Activated CD4-positive, alpha-beta T cell treated with anti-CD3 and anti-CD28 coated beads for 48 hours (primary cell): ENCODE data around the gene UGT1A5.
"Not testable (repeated sequence)": the region's sequence is repeated elsewhere in the genome, so short reads cannot be mapped to it uniquely, and the experiment has no call there.

Experiments used
- DNase-seq: peaks from one replicate; pipeline ENCODE4 v3.0.0-alpha.2; 2020

Gene UGT1A5

GRCh38 chr2:233698740-233699139 lies 14.0 kb upstream of the UGT1A5 start:
- no peak for DNase-seq

DNA sequence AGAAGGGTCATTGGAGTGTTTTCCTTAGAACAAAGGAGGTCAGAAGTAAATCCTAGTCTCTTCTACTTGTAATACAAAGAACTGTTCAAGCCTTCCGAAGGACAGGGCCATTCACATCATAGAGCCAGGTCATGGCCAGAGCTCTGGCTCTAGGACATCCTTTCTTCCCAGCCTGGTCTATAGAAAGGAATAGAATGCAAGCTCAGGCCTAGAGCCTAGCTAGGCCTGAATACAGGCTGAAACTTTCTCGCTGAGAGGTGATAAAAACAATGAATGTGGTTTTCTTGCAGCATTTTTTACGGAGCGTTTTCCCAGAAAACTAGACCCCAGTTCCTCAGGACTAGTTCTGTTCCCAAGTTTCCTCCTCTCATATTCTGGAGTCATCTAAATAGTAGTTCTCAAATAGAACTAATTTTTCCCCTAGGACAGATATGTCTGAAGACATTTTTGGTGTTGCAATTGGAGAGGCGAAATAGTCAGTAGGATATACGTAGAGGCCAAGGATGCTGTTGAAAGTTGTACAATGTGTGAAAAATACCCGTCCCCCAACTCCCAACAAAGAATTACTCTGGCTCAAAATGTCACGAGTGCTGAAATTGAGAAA lies 13.2 kb upstream of the UGT1A5 start:
- DNase-seq: no peak

- DNase-seq: no peak
Measured at GRCh38 chr2:233700028-233700635, 12.6 kb upstream of the UGT1A5 start.

DNA sequence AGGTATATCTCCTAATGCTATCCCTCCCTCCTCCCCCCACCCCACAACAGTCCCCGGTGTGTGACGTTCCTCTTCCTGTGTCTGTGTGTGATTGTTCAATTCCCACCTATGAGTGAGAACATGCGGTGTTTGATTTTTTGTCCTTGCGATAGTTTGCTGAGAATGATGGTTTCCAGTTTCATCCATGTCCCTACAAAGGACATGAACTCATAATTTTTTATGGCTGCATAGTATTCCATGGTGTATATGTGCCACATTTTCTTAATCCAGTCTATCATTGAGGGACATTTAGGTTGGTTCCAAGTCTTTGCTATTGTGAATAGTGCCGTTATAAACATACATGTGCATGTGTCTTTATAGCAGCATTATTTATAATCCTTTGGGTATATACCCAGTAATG lies 11.9 kb upstream of the UGT1A5 start:
- DNase-seq: not testable (repeated sequence)

DNA sequence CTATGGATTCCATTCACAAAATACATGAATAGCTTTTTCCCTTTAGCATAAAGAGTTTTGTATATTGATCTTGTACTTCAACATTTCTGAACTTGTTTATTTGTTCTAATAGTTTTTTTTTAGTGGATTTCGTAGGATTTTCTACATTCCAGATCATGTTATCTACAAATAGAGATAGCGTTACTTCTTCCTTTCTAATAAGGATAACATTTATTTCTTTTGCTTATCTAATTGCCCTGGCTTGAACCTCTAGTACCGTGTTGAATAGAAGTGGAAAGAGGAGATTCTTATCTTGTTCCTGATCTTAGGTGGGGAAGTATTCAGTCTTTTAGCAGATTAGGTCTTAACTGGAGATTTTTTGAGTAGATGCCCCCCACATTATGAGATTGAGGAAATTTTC lies 10.5 kb upstream of the UGT1A5 start:
- DNase-seq: no peak

DNA sequence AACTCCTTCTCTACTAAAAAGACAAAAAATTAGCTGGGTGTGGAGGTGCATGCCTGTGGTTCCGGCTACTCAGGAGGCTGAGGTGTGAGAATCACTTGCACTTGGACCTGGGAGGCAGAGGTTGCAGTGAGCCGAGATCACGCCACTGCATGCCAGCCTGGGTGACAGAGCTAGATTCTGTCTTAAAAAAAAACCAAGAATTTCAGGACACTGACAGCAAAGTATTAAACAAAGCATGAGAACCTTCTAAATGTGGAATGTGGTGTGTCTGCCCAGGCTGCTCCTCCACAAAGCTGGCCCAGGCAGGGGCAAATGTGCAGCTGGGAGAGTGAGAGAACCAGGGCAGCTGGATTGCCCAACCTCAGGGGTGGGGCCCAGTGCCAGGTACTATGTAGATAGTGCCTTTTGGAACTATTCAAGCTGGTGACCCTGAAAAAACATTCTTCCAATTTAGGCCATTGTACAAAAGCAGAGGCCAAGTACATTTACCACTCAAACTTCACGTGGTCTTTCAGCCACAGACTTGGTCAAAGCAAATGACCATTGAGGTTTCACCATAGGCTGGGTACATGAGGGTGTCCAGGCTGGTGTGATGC lies 6.7 kb upstream of the UGT1A5 start:
- DNase-seq: no peak

DNA sequence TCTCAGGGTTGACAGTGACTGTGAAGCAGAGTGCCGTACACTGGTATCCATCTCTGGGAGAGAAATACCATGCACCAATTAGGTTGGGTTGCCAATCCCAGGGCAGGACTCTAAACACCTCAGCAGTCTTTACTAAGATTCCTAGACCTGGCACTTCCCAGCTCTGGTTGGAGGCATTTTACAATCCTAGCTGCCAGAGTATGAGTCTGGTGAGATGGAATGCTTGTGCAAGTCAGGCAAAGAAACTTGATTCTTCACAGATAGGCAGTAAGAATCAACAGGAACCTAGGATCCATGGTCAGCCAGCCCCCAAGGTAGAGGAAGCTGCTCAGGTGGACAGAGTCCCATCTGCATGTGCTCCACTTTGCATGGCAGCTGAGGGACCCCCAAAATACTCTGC lies 6.0 kb upstream of the UGT1A5 start:
- DNase-seq: no peak

DNA sequence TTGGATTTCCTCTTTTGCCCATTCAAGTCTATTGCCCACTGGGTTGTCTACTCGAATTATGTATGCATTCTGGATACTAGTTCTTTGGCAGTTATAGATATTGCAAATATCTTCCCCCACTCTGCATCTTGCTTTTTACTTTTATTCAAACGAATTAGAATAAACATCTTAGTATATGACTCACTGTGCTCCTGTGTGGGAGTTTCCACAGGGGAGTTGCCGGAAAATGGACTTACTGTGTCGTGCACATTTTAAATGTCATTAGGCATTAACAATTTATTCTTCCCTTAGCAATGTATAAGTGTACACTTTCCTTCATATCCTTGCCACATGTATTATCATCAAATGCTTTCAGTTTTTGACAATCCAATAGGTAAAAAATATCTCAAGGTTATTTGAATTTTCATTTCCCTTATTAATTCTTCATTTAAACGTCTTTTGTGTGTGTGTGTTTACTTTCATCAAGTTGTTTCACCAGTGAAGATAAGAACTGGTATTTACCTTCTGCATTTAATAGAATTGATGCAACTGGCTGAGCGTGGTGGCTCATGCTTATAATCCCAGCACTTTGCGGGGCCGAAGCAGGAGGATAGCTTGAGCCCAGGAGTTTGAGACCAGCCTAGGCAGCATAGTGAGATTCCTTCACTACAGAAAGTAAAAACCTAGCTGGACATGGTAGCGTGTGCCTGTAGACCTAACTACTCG lies 4.6 kb upstream of the UGT1A5 start:
- DNase-seq: no peak

DNA sequence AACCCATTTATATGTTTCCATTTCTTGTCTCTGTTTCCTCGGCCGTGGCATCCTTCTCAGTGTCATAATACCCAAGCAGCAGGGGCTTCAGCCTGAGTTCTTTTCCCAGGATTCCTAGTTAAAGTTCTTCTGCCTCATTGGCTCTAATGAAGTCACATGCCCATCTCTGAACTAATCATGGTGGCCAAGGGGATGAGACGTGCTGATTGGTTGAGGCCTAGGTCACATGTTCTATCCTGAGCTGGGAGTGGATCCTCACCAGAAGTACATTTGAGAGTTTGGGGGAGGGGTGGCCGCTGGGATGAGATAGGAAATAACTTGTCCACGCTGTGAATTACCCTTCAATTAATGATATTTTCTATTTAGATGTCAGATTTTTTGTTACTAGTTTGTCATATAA lies 3.8 kb upstream of the UGT1A5 start:
- no peak for DNase-seq

DNA sequence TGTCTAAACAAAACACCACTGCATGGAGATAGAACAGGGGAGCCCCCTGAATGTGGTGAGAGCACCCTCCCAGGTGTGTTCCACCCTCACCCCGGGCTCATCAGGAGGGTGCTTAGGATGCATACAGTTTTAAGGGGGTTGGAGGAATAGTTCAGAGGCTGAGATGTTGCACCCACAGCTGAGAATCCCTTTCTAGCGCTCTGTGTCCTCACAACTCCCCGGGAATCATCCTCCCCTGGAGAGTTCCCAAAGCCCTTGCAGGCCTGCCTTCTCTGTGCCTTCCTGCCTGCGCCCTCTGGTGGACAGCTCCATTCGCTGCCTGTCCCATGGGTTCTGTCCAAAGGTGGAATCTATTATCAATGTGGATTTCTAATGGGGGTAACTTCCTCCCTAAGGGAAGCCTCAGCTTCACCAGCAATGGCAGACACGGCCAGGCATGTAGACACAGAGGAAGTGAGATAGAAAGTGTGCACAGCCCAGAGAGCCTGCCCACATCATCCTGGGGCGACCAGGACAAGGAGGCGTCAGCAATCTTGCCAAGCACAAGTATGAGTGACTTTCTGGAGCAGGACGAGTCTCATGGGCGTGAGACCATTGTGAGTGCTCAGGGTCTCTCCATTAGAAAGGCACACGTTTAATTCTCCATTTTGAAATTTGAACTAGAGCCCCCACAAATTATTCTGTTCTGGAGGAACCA lies 1.2 kb upstream of the UGT1A5 start:
- peak; percentile 78 for DNase-seq

GRCh38 chr2:233713262-233713615 lies 532 bp downstream of the UGT1A5 start:
- DNase-seq: no peak

- no peak for DNase-seq
Measured at GRCh38 chr2:233714121-233714520, 1.4 kb downstream of the UGT1A5 start.

DNA sequence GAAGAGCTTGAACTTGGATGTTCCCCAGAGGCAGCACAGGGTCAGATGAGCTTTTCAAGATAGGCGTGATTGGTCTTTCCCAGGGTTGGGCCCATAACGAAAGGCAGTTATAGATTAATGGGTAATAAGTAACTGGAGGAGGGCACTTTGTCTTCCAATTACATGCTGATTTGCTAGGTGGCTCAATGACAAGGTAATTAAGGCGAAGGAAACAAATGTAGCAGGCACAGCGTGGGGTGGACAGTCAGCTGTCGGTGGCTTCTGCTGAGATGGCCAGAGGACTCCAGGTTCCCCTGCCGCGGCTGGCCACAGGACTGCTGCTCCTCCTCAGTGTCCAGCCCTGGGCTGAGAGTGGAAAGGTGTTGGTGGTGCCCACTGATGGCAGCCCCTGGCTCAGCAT lies 5.8 kb downstream of the UGT1A5 start, which contains the start of gene UGT1A4:
UGT1A4 (plus strand) TSS at position 185 of the 400 bp plus-strand sequence; CDS start at position 270, 85 bp downstream.
- DNase-seq: no peak

DNA sequence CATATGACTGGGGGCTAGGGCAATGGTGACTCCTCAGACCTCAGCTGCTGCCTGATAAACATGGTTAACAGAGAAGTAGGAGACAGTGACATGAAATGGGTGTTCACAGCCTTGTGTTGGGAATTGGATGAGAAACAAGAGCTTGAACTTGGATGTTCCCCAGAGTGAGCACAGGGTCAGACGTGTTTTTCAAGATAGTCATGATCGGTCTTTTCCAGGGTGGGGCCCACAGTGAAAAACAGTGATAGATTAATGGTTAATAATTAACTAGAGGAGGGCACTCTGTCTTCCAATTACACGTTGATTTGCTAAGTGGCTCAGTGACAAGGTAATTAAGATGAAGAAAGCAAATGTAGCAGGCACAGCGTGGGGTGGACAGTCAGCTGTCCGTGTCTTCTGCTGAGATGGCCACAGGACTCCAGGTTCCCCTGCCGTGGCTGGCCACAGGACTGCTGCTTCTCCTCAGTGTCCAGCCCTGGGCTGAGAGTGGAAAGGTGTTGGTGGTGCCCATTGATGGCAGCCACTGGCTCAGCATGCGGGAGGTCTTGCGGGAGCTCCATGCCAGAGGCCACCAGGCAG lies 16.1 kb downstream of the UGT1A5 start, which contains the start of gene UGT1A3:
UGT1A3 (plus strand) TSS at position 320 of the 579 bp plus-strand sequence; CDS start at position 405, 85 bp downstream.
- no peak for DNase-seq

DNA sequence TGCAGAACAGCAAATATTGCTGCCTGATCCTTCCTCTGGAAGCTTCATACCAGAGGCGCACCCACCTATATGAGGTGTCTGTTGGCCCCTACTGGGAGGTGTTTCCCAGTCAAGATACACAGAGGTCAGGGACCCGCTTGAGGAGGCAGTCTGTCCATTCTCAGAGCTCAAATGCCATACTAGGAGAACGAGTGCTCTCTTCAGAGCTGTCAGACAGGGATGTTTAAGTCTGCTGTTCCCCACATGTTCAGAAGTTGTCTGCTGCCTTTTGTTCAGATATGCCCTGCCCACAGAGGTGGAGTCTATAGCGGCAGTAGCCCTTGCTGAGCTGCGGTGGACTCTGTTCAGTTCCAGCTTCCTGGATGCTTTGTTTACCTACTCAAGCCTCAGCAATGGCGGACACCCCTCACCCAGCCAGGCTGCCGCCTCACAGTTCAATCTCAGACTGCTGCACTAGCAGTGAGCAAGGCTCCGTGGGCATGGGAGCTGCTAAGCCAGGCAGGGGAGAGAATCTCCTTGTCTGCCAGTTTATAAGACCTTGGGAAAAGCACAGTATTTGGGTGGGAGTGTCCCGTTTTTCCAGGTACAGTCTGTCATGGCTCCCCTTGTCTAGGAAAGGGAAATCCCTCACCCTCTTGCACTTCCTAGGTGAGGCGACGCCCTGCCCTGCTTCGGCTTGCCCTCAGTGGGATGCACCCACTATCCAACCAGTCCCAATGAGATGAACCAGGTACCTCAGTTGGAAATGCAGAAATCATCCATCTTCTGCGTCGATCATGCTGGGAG lies 24.4 kb downstream of the UGT1A5 start:
- DNase-seq: not testable (repeated sequence)

DNA sequence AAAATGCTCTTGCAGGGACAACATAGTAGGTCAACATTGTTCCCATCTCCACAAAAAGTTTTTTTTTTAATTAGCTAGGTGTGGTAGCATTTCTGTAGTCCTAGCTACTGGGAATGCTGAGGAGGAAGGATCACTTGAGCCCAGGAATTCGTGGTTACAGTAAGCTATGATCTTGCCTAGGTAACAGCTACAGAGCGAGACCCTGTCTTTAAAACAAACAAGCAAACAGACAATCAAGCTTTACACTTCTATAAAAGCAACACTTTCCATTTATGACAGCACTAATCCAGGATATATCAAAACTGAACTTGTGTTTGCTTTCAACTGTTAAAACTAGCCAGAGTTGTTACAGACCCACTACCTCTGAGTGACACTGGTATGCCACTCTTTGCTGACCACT lies 28.2 kb downstream of the UGT1A5 start:
- no peak for DNase-seq

DNA sequence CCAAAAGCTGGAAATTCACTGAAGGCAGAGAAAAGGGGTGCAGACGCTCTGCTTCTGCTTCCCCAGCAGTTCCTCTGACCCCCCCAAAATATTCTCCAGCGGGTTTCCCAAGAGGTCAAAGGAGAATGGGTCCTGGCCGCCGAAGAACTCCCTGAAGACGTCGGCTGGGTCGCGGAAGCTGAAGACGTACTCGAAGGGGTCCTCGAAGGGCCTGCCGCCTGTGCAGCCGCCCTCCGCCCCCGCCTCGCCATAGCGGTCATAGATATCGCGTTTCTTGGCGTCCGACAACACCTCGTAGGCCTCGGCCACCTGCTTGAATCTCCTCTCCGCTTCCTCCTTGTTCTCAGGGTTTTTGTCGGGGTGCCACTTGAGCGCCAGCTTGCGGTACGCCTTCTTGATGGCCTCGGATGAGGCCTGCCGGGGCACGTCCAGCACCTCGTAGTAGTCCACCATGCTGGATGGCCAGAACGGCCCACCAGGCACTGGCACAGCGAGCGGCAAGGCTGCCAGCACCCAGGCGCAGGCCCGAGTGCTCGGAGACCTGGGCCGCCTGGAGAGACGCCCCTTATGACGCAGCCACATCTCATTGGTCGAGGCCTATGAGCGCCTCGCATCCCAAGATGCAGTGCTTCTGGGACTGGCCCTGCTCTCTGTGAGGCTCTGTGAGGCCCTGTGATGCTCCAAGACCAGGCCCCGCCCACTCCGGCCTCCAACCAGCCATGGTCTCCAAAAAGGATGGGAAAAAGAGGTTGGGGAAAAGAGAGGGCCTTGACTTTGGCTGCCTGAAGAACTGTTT lies 31.0 kb downstream of the UGT1A5 start:
- DNase-seq: no peak

GRCh38 chr2:233745073-233745755 lies 32.5 kb downstream of the UGT1A5 start:
- DNase-seq: no peak

- not testable (repeated sequence) for DNase-seq
Measured at GRCh38 chr2:233745838-233746237, 33.1 kb downstream of the UGT1A5 start.

GRCh38 chr2:233746475-233747282 lies 34.0 kb downstream of the UGT1A5 start:
- no peak for DNase-seq
